Measurements from ENCODE around the gene PCDHGB1.
"Not testable (repeated sequence)": the region's sequence is repeated elsewhere in the genome, so short reads cannot be mapped to it uniquely, and the experiment has no call there.

PCDHGB1 gene

DNA sequence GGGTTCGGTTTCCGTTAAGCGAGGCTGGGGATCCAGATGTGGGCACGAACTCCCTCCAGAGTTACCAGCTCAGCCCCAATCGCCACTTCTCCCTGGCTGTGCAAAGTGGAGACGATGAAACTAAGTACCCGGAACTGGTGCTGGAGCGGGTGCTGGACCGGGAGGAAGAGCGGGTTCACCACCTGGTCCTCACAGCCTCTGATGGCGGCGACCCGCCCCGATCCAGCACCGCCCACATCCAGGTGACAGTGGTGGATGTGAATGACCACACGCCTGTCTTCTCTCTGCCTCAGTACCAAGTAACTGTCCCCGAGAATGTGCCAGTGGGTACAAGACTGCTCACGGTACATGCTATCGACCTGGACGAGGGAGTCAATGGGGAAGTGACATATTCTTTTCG lies 33.4 kb downstream of the PCDHGB1 start:
- ChIA-PET CTCF (no interaction called here), POLR2A (no interaction called here)
- TF ChIP-seq L3MBTL2 (conservative IDR thresholded peaks at IDR 0.05) = no peak
- TF ChIP-seq, protein P1, sequence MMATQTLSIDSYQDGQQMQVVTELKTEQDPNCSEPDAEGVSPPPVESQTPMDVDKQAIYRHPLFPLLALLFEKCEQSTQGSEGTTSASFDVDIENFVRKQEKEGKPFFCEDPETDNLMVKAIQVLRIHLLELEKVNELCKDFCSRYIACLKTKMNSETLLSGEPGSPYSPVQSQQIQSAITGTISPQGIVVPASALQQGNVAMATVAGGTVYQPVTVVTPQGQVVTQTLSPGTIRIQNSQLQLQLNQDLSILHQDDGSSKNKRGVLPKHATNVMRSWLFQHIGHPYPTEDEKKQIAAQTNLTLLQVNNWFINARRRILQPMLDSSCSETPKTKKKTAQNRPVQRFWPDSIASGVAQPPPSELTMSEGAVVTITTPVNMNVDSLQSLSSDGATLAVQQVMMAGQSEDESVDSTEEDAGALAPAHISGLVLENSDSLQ (IDR thresholded peaks at IDR 0.05) = no peak
- TF ChIP-seq NFRKB (IDR thresholded peaks at IDR 0.05) = no peak
- TF ChIP-seq ZNF384 (IDR thresholded peaks at IDR 0.05) = no peak
- no peak for TF ChIP-seq FOXM1 (IDR thresholded peaks at IDR 0.05; ENCODE audit: borderline replicate concordance)
- no peak for TF ChIP-seq FOXK2 (IDR thresholded peaks at IDR 0.05)
- TF ChIP-seq LEF1 (IDR thresholded peaks at IDR 0.05; ENCODE audit: borderline replicate concordance) = no peak
- no peak for DNase-seq (ENCODE audit: extremely low spot score)

DNA sequence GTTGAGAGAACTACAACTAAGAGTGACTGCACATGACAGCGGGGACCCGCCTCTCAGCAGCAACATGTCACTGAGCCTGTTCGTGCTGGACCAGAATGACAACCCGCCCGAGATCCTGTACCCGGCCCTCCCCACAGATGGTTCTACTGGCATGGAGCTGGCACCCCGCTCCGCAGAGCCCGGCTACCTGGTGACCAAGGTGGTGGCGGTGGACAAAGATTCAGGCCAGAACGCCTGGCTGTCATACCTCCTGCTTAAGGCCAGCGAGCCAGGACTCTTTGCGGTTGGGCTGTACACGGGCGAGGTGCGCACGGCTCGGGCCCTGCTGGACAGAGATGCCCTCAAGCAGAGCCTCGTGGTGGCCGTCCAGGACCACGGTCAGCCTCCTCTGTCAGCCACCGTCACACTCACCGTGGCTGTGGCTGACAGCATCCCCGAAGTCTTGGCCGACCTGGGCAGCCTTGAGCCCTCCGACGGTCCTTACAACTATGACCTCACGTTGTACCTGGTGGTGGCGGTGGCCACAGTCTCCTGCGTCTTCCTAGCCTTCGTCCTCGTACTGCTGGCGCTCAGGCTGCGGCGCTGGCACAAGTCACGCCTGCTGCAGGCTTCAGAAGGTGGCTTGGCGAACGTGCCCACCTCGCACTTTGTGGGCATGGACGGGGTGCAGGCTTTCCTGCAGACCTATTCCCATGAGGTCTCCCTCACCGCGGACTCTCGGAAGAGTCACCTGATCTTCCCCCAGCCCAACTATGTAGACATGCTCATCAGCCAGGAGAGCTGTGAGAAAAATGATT lies 34.8 kb downstream of the PCDHGB1 start:
- TF ChIP-seq LEF1 (IDR thresholded peaks at IDR 0.05; ENCODE audit: borderline replicate concordance) = no peak
- TF ChIP-seq ZNF384 (IDR thresholded peaks at IDR 0.05) = no peak
- no peak for TF ChIP-seq CTBP1 (IDR thresholded peaks at IDR 0.05; ENCODE audit: borderline replicate concordance)
- no peak for TF ChIP-seq ARNT (IDR thresholded peaks at IDR 0.05)
- TF ChIP-seq HDGF (IDR thresholded peaks at IDR 0.05; ENCODE audit: borderline replicate concordance) = no peak
- TF ChIP-seq FOXM1 (IDR thresholded peaks at IDR 0.05; ENCODE audit: borderline replicate concordance) = no peak
- no peak for TF ChIP-seq FOXK2 (IDR thresholded peaks at IDR 0.05)
- TF ChIP-seq FOXA1 (IDR thresholded peaks at IDR 0.05) = no peak
- TF ChIP-seq, protein P1 (IDR thresholded peaks at IDR 0.05) = no peak
- no peak for TF ChIP-seq BHLHE40 (IDR thresholded peaks at IDR 0.05; ENCODE audit: borderline replicate concordance)
- TF ChIP-seq NFRKB (IDR thresholded peaks at IDR 0.05) = no peak
- TF ChIP-seq TARDBP (IDR thresholded peaks at IDR 0.05) = no peak
- no peak for TF ChIP-seq SUZ12 (IDR thresholded peaks at IDR 0.05)
- no peak for TF ChIP-seq L3MBTL2 (conservative IDR thresholded peaks at IDR 0.05)
- no peak for TF ChIP-seq SP1 (IDR thresholded peaks at IDR 0.05)
- CTCF ChIA-PET = no interaction called here
- POLR2A ChIA-PET = no interaction called here

DNA sequence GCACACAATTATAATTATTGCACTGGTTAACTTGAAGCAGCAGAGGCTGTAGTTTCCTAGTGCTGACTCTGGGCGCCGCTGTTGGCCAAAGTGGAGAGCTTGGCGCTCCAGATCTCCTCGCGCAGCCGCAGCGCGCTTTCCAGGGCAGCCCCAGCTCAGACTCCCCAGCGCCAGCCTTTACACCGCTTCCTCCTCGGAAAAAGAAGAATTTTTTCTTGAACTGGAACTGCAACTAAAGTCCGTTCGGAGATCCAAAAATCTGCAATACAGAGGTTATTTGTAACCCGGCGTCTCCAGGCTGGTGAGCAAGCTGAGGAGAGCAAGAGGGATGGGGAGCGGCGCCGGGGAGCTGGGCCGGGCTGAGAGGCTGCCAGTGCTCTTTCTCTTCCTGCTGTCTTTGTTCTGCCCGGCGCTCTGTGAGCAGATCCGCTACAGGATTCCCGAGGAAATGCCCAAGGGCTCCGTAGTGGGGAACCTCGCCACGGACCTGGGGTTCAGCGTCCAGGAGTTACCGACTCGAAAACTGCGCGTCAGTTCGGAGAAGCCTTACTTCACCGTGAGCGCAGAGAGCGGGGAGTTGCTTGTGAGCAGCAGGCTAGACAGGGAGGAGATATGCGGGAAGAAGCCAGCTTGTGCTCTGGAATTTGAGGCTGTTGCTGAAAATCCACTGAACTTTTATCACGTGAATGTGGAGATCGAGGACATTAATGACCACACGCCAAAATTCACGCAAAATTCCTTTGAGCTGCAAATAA lies 37.8 kb downstream of the PCDHGB1 start, which contains the start of gene PCDHGB4:
Gene PCDHGB4, plus strand, starts transcription at position 142 of the 755 bp plus-strand sequence. Its CDS starts 187 bp downstream, at position 329.
- DNase-seq (ENCODE audit: extremely low spot score); POLR2A ChIA-PET: not testable (repeated sequence)
- CTCF ChIA-PET = interaction anchor here (0.6 kb wide), 1 partner anchor 132 kb away, joined by 3 read pairs; no protein-coding TSS in a partner anchor

More for the DNA sequence above, 34.8 kb downstream of the PCDHGB1 start:
- no peak for DNase-seq (ENCODE audit: extremely low spot score)

DNA sequence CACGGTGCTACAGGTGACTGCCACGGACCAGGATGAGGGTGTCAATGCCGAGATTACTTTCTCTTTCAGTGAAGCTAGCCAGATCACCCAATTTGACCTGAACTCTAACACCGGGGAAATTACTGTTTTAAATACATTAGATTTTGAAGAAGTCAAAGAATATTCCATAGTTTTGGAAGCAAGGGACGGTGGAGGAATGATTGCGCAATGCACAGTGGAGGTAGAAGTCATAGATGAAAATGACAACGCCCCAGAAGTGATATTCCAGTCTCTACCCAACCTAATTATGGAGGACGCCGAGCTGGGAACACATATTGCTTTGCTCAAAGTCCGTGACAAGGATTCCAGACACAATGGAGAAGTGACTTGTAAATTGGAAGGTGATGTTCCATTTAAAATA lies 38.8 kb downstream of the PCDHGB1 start:
- POLR2A ChIA-PET = no interaction called here
- no peak for DNase-seq (ENCODE audit: extremely low spot score)
- CTCF ChIA-PET = no interaction called here
- TF ChIP-seq HDGF (IDR thresholded peaks at IDR 0.05; ENCODE audit: borderline replicate concordance) (no peak), SUZ12 (IDR thresholded peaks at IDR 0.05) (no peak), CTBP1 (IDR thresholded peaks at IDR 0.05; ENCODE audit: borderline replicate concordance) (no peak), BHLHE40 (IDR thresholded peaks at IDR 0.05; ENCODE audit: borderline replicate concordance) (no peak), ARNT (IDR thresholded peaks at IDR 0.05) (no peak), TARDBP (IDR thresholded peaks at IDR 0.05) (no peak), ELF4 (IDR thresholded peaks at IDR 0.05) (no peak), ZNF384 (IDR thresholded peaks at IDR 0.05) (no peak), L3MBTL2 (conservative IDR thresholded peaks at IDR 0.05) (no peak)
- TF ChIP-seq, protein P1 (IDR thresholded peaks at IDR 0.05) = no peak

DNA sequence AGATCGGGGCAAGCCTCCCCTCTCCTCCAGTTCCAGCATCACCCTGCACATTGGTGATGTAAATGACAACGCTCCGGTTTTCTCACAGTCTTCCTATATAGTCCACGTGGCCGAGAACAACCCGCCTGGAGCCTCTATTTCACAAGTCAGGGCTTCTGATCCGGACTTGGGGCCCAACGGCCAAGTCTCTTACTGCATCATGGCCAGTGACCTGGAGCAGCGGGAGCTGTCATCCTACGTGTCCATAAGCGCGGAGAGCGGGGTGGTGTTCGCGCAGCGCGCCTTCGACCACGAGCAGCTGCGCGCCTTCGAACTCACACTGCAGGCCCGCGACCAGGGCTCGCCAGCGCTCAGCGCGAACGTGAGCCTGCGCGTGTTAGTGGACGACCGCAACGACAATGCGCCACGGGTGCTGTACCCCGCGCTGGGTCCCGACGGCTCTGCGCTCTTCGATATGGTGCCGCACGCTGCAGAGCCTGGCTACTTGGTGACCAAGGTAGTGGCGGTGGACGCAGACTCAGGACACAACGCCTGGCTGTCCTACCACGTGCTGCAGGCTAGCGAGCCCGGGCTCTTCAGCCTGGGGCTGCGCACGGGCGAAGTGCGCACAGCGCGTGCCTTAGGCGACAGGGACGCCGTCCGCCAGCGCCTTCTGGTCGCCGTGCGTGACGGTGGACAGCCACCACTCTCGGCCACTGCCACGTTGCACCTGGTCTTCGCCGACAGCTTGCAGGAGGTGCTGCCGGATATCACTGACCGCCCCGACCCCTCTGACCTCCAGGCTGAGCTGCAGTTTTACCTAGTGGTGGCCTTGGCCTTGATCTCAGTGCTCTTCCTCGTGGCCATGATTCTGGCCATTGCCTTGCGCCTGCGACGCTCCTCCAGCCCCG lies 39.5 kb downstream of the PCDHGB1 start:
- DNase-seq (ENCODE audit: extremely low spot score) = no peak
- CTCF ChIA-PET = interaction anchor here (0.6 kb wide), 2 partner anchors 59 to 155 kb away, joined by 3 read pairs; partner anchors contain the start of gene PCDHGA1
- POLR2A ChIA-PET = no interaction called here
- TF ChIP-seq, protein P1 (IDR thresholded peaks at IDR 0.05) = no peak
- no peak for TF ChIP-seq ELF4 (IDR thresholded peaks at IDR 0.05)
- TF ChIP-seq CTBP1 (IDR thresholded peaks at IDR 0.05; ENCODE audit: borderline replicate concordance) = no peak
